ENCODE results near the gene FANCF.

DNA sequence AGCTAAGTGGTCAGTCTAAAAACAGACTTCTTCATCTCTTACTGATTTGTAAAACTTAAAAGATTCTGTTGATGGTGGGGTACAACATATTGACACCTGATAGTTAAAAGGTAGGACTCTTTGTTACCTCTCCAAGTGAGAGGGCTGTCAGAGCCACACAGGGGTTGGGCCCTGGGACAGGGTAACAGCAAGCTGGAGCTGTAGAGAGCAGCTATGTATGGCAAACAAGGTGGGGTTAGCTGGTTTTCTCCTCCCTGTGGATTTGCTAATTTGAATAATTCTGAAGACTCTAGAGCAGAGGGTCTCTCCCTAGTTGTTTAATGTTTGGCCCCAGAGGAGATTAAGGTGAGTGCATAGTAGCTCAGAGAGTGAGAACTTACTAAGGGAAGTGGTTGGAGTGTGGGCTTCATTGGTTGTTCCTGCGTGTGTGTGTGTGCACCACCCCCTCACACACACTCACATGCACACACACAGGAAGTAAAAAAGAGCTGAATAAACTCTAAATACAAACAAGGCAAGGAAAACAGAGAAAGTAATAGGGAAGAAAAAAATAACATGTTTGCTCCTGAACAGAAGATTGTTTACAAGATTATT lies 31.6 kb upstream of the FANCF start:
- TF ChIP-seq, protein P1, sequence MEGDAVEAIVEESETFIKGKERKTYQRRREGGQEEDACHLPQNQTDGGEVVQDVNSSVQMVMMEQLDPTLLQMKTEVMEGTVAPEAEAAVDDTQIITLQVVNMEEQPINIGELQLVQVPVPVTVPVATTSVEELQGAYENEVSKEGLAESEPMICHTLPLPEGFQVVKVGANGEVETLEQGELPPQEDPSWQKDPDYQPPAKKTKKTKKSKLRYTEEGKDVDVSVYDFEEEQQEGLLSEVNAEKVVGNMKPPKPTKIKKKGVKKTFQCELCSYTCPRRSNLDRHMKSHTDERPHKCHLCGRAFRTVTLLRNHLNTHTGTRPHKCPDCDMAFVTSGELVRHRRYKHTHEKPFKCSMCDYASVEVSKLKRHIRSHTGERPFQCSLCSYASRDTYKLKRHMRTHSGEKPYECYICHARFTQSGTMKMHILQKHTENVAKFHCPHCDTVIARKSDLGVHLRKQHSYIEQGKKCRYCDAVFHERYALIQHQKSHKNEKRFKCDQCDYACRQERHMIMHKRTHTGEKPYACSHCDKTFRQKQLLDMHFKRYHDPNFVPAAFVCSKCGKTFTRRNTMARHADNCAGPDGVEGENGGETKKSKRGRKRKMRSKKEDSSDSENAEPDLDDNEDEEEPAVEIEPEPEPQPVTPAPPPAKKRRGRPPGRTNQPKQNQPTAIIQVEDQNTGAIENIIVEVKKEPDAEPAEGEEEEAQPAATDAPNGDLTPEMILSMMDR (conservative IDR thresholded peaks at IDR 0.05; ENCODE audit: low read length): no peak
- no peak for TF ChIP-seq EZH2phosphoT487 (IDR thresholded peaks at IDR 0.05; ENCODE audit: borderline replicate concordance, low read depth, low read length)

All from OCI-LY7 (cell line).